B cell (primary cell): Measurements from ENCODE around the gene CSMD2.

Source experiments
- CTCF ChIP-seq: fragments of 200-600 bp; IDR thresholded peaks from one replicate; pipeline ENCODE4 v1.8.0; 2022; ENCODE audit warnings: antibody characterized with exemption, mild to moderate bottlenecking
- EZH2 ChIP-seq: IDR thresholded peaks from 2 replicates; pipeline ENCODE4 v1.6.1; 2012; ENCODE audit warnings: borderline replicate concordance, low read depth, mild to moderate bottlenecking, moderate library complexity, low read length; ENCODE audit not compliant: insufficient read depth, poor library complexity, severe bottlenecking

GRCh38 chr1:33683913-33684312, 481.1 kb downstream of the CSMD2 start:
- TF ChIP-seq CTCF = no peak
- no peak for TF ChIP-seq EZH2
